ENCODE results near the gene POLD3. TPM values are rescaled to one million over a fixed set of nuclear protein-coding genes. Genes with fewer than 3 reads are reported as not detected.
"Not testable (repeated sequence)": the region's sequence is repeated elsewhere in the genome, so short reads cannot be mapped to it uniquely, and the experiment has no call there.

Gene POLD3
- polyA plus RNA-seq, 6 donors from 2014 or later, result 9.4 to 16.7 (median 14.5) TPM

DNA sequence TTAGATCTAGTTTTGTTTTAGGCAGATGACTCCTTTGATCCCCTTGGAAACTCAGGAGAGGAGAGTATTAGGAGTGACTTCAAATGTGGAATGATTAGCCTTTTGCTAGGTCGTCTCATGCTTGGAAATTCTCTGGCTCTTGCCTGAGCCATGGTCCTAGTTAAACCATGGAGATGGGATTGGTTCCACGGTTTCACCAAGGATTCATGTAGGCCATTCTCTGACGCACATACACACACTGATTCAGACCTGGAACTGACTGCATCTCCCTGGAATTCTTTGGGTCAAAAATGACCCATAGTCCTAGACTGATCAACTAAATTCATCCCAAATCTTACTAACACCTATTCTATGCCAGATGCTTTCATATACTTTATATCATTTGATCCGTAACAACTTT, 56.5 kb downstream of the POLD3 start:
- no peaks in the 10 kb centered on the region for H3K4me1 Mint-ChIP-seq
- no peaks in the 10 kb centered on the region for H3K27me3 Mint-ChIP-seq
- DNase-seq (no peak), ATAC-seq (ENCODE audit: low read depth in 2 of 2) (no peak)
- no peak overlapping the region for H3K27ac Mint-ChIP-seq
- H3K36me3 Mint-ChIP-seq, result peaks cover 8 to 24% of the 10 kb centered on the region in 2 donors
- H3K4me3 Mint-ChIP-seq, result no peak overlapping the region
- no peaks in the 10 kb centered on the region for H3K9me3 Mint-ChIP-seq

DNA sequence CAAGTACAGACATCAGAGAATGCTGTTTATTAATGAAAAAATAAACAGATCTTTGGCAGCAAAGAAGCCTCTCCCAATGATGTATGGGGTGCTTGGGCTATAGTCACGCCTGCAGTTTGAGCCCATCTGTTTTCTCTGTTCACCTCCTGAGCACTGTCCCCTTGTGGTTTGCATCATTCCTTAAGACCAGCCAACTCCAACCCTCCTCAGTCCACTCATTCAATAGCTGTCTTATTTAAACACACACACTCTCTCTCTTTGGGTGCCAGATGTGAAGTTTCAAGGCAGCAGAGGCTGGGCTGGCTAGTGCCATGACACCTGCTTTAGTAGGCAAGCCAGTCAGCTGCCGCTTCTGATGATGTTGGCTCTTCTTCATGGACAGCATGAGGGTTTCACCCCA, 58.1 kb downstream of the POLD3 start:
- ATAC-seq (ENCODE audit: low read depth in 2 of 2) (no peak), DNase-seq (no peak)
- peaks cover 8 to 27% of the 10 kb centered on the region in 2 donors for H3K36me3 Mint-ChIP-seq
- H3K4me3 Mint-ChIP-seq, result no peak overlapping the region
- H3K4me1 Mint-ChIP-seq, result no peaks in the 10 kb centered on the region
- H3K27ac Mint-ChIP-seq, result no peak overlapping the region
- H3K9me3 Mint-ChIP-seq, result no peaks in the 10 kb centered on the region
- no peaks in the 10 kb centered on the region for H3K27me3 Mint-ChIP-seq

DNA sequence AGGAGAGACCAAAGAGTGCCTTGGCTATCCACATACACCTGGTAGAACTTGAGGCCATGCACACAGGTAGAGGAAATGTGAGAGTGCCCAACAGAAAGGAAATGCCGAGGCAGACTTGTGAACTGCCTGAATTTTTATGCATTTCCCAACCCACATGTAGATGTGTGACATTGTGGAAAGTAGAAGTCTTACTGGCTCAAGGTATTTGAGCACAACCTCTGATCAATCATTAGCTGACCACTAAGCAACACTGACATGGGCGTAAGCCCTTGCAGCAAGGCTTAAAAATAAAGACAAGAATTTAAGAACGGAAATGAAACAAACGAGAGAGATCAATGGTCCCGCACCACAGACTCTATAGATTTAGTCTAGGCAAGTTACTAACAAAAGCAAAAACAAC, 62.6 kb downstream of the POLD3 start:
- ATAC-seq (ENCODE audit: low read depth in 2 of 2) (no peak), DNase-seq (no peak)
- H3K27me3 Mint-ChIP-seq, result no peaks in the 10 kb centered on the region
- H3K27ac Mint-ChIP-seq, result no peak overlapping the region
- peaks cover 0 to 5% (median 0%) of the 10 kb centered on the region in 3 donors for H3K4me1 Mint-ChIP-seq
- peaks cover 8 to 34% (median 24%) of the 10 kb centered on the region in 7 donors for H3K9me3 Mint-ChIP-seq
- peaks cover 33 to 35% of the 10 kb centered on the region in 2 donors for H3K36me3 Mint-ChIP-seq
- no peak overlapping the region for H3K4me3 Mint-ChIP-seq

DNA sequence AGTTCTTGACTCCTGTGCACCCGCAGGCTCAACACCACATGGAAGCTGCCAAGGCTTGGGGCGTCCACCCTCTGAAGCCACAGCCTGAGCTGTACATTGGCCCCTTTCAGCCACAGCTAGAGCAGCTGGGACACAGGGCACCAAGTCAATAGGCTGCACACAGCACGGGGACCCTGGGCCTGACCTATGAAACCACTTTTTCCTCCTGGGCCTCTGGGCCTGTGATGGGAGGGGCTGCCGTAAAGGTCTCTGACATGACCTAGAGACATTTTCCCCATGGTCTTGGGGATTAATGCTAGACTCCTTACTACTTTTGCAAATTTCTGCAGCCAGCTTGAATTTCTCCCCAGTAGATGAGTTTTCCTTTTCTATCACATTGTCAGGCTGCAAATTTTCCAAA, 66.7 kb downstream of the POLD3 start:
- H3K4me3 Mint-ChIP-seq; H3K27me3 Mint-ChIP-seq; H3K27ac Mint-ChIP-seq; ATAC-seq (ENCODE audit: low read depth in 2 of 2); DNase-seq; H3K4me1 Mint-ChIP-seq: not testable (repeated sequence)
- H3K36me3 Mint-ChIP-seq, result peaks cover 24 to 42% of the 10 kb centered on the region in 2 donors
- peaks cover 17 to 47% (median 29%) of the 10 kb centered on the region in 7 donors for H3K9me3 Mint-ChIP-seq

DNA sequence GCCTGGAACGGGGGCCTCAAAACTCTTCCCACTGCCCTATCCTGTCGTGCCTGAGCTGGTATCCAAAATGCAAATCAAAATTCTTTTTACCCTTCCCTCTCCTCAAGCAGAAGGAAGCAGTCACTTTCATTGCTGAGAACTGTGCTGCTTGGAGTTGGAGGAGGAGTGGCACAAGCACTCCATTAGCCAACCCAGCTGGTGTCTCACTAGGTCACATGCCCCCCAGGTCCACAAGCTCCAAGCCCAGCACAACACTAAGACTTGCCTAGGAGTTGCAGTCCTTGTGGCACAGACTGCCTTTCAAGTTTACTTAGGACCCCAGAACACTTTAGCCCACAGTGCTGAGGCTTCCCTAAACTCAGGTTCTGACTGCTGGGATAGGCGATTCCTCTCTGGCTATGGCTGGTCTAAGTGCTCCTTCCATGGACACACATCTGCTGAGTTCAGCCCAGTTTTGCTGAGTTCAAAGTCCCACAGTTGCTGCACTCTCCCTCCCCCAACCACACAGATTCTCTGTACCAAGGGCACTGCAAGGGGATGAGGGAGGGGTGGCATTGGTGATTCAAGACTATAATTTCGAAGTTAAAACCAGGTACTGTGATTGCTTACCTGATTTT, 70.2 kb downstream of the POLD3 start:
- Mint-ChIP-seq H3K4me3 (no peak overlapping the region), H3K27ac (peak overlapping the region in 1 of 6 donors; percentile 72), H3K36me3 (peaks cover 16 to 34% of the 10 kb centered on the region in 2 donors), H3K4me1 (peaks cover 0 to 5% (median 0%) of the 10 kb centered on the region in 3 donors), H3K9me3 (peaks cover 16 to 36% (median 21%) of the 10 kb centered on the region in 7 donors), H3K27me3 (no peaks in the 10 kb centered on the region)
- DNase-seq, result no peak
- no peak for ATAC-seq (ENCODE audit: low read depth in 2 of 2)

DNA sequence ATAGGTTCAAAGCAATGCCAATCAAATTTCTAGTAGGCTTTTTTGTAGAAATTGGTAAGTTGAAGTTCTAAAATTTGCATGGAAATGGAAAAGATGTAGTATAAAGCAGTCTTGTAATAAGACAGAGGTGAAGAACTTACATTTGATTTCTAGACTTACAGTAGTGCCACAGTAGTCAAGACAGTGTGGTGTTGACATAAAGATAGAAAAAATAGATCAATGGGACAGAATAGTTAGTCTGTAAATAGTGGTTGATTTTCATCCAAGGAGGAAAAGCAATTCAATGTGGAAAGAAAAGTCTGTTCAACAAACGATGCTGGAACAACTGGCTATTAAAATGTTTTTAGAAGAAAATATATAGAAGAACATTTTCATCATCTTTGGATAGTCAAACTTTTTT, 70.9 kb downstream of the POLD3 start:
- Mint-ChIP-seq H3K36me3 (peaks cover 16 to 27% of the 10 kb centered on the region in 2 donors), H3K27me3 (no peaks in the 10 kb centered on the region), H3K4me3 (no peak overlapping the region), H3K4me1 (peaks cover 0 to 1% (median 0%) of the 10 kb centered on the region in 3 donors), H3K9me3 (peaks cover 15 to 29% (median 18%) of the 10 kb centered on the region in 7 donors), H3K27ac (no peak overlapping the region)
- DNase-seq, result no peak
- ATAC-seq (ENCODE audit: low read depth in 2 of 2), result no peak

DNA sequence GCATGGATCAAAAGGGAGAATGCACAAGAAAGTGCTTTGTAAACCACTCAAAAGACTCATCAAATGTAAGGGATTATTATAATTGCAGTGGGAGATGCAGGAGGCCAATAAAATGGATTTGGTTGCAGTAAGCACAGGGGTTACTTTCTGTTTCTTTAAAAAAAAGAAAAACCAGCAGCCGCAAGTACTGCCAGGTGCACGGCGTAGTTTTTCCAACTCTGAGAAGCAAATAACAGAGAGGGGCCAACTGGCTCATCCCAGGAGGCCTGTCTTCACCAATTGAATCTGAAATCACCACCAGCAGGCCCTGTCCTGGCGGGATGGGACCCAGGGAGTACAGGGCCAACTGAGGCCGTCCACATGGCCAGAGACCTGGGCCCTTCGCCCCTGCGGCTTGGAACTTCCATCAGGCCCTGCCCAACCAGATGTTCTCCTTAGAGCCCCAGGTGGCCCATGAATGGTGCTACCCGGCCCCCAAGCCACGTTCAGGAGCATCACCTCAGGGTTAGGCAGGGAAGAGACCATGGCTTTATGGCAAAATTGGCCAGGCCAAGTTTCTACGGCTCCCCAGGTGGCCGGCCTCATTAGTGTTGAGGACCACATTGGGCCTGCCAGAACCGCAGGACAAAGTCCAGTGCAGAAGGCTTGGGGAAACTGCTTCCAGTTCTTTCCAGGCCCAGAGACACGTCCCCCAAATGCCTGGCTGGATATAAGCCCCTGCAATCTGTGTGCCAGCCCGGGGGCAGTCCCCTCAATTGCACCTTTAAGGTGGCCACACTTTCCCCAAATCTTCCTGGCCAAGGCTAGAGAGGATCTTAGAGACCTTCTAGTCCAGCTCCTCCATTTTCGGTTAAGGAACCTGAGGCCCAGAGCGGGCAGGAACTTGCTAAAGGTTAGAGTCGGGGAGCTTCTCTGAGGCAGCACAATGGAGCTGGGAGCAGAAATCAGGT, 77.1 kb downstream of the POLD3 start:
- H3K9me3 Mint-ChIP-seq, result peaks cover 0 to under 1% (median 0%) of the 10 kb centered on the region in 7 donors
- ATAC-seq (ENCODE audit: low read depth in 2 of 2), result no peak
- peaks cover 0 to 2% (median 0%) of the 10 kb centered on the region in 3 donors for H3K4me1 Mint-ChIP-seq
- no peak overlapping the region for H3K4me3 Mint-ChIP-seq
- peaks cover 0 to 2% of the 10 kb centered on the region in 2 donors for H3K36me3 Mint-ChIP-seq
- H3K27ac Mint-ChIP-seq, result no peak overlapping the region
- no peaks in the 10 kb centered on the region for H3K27me3 Mint-ChIP-seq
- DNase-seq, result no peak

DNA sequence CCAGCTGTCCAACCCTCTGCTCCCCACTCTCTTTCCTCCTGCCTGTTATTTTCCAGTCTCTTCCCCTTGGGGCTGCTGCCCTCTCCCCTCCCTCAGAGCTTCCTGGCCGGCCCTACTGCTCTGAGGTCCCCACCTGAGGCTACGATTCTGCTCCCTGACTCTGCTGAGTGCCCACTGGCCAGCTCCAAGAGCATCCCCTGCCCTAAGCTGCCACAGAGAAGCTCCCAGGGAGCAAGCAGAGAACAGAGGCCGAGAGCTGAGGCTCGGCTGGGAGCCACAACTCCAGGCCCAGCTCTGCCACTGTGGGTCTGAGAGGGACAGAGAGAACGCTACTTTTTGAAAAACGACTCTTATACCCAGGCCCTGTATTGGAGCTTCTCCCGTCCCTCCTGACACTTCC, 77.8 kb downstream of the POLD3 start:
- peaks cover 0 to 8% of the 10 kb centered on the region in 2 donors for H3K36me3 Mint-ChIP-seq
- DNase-seq, result no peak
- peaks cover 0 to 4% (median 2%) of the 10 kb centered on the region in 7 donors for H3K9me3 Mint-ChIP-seq
- no peak for ATAC-seq (ENCODE audit: low read depth in 2 of 2)
- H3K4me1 Mint-ChIP-seq, result peaks cover 0 to 2% (median 0%) of the 10 kb centered on the region in 3 donors
- H3K4me3 Mint-ChIP-seq, result no peak overlapping the region
- no peak overlapping the region for H3K27ac Mint-ChIP-seq
- no peaks in the 10 kb centered on the region for H3K27me3 Mint-ChIP-seq

DNA sequence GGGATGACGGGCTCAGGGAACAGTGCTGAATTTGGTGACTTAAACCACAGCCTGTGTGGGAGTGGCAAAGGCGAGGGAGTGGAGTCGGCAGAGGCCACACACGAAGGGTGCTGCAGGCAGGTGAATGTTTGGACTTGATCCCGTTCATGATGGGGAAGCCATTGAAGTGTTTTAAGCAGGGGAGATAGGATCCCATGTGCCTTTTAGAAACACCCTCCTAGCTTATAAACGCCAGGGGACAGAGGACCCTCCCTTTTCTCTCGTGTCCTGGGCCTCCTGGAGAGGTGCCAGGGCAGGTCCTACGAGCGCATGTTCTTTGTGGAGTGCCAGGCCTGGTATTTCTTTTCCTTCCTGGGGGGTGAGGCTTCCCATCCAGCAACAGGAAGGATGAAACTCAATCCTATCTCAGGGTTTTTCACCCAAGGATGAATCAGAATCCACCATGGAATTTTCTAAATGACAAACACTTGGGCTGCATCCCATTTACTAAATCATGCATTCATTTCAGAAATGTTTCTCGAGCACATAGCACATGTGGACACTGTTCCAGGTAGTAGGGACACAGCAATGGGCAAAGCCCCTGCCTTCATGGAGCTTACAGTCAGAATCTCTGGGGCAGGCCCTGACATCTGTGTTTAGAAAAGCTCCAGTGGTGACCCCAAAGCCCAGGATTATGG, 79.3 kb downstream of the POLD3 start:
- H3K27ac Mint-ChIP-seq, result no peak overlapping the region
- DNase-seq, result no peak
- H3K4me3 Mint-ChIP-seq, result no peak overlapping the region
- ATAC-seq (ENCODE audit: low read depth in 2 of 2), result no peak
- peaks cover 0 to 2% (median 0%) of the 10 kb centered on the region in 3 donors for H3K4me1 Mint-ChIP-seq
- H3K36me3 Mint-ChIP-seq, result peaks cover 0 to 8% of the 10 kb centered on the region in 2 donors
- peaks cover 0 to 4% (median 2%) of the 10 kb centered on the region in 7 donors for H3K9me3 Mint-ChIP-seq
- no peaks in the 10 kb centered on the region for H3K27me3 Mint-ChIP-seq

DNA sequence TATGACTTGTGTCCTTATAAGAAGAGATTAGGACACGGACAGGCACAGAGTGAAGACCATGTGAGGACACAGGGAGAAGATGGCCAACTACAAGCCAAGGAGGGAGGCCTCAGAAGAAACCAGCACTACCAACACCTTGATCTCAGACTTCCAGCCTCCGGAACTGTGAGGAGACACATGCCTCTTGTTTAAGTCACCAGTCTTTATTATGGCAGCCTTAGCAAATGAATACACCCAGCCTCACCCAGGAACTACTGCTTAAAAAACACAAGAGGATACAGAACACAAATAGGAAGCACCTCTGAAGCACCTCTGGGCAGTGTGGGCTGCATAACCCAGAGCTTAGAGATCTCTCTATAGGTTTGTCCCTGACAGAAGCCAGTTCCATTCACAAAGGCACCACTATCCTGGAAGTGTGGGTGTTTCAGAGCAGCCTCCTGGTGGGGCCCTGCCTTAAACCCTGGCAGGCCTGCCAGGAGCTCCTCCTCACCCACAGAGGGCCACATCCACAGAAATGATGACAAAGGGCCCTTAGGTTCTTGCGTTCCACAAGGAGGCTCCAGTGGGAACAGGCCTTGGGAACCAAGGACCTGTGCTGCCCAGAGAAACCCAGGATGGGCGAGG, 80.1 kb downstream of the POLD3 start:
- DNase-seq, result no peak
- H3K4me3 Mint-ChIP-seq, result no peak overlapping the region
- H3K36me3 Mint-ChIP-seq, result peaks cover 0 to 8% of the 10 kb centered on the region in 2 donors
- H3K9me3 Mint-ChIP-seq, result peaks cover 0 to 4% (median 2%) of the 10 kb centered on the region in 7 donors
- H3K4me1 Mint-ChIP-seq, result peaks cover 0 to 2% (median 0%) of the 10 kb centered on the region in 3 donors
- no peak for ATAC-seq (ENCODE audit: low read depth in 2 of 2)
- H3K27ac Mint-ChIP-seq, result no peak overlapping the region
- H3K27me3 Mint-ChIP-seq, result no peaks in the 10 kb centered on the region

DNA sequence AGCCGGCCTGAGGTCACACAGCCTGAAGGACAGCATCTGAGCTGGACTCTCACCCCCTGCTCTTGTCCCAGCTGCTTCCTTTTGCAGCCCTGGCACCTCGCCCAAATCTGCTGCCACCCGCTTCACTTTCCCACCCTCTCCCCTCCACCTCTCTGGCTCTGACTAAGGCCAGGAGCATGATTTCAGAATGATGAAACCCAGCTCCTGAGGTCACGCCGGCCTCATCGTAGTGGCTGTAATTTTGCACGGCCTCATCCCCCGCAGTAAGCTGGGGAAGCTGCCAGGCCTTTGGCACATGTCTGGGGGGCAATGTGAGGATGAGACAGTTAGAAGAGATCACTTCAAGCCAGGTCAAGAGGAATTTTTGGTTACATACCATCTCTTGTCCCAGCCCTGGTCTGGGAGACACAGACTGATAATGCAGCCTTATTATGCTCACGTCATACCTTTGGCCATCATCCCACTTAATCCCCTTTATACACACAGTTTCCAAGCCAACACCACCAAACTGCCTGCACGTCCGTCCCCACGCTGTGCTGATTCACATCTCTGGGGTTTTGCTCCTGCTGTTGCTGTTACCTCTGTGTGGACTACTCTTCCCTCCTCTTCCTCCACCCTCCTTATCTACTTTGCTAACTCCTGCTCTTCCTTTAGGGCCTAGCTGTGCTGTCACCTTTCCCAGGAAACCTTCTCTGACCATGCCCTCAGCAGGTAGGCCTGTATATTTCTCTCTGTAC, 80.7 kb downstream of the POLD3 start:
- H3K27ac Mint-ChIP-seq, result peak overlapping the region in 1 of 6 donors; percentile 73
- H3K36me3 Mint-ChIP-seq, result peaks cover 0 to 8% of the 10 kb centered on the region in 2 donors
- ATAC-seq (ENCODE audit: low read depth in 2 of 2), result no peak
- peaks cover 0 to 2% (median 0%) of the 10 kb centered on the region in 3 donors for H3K4me1 Mint-ChIP-seq
- no peaks in the 10 kb centered on the region for H3K27me3 Mint-ChIP-seq
- DNase-seq, result no peak
- H3K9me3 Mint-ChIP-seq, result peaks cover 0 to 4% (median 2%) of the 10 kb centered on the region in 7 donors
- H3K4me3 Mint-ChIP-seq, result no peak overlapping the region

DNA sequence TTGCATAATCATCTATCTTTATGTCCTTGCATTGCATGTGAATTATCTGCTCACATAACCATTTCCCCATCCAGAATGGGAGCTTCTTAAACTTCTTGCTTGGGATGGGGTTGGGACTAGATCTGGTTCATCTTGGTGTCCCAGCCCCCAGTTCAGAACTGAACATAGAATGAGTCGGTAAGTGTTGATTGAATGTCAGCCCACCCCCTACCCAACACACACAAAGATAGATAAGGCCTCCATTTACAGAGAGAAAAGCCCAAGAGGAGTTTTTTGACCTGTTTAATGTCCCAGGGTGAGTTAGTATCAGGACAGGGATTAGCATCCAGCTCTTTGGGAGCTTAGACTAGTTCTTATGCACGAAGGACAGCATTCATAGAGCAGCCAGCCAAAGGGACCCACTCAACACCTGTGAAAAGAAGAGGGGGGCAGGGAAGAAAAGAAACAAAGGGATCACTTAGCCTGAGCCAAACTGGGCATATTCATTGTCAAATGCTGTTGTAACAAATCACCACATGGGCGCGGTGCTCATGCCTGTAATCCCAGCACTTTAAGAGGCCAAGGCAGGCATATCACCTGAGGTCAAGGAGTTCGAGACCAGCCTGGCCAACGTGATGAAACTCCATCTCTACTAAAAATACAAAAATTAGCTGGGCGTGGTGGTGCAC, 81.4 kb downstream of the POLD3 start:
- H3K4me1 Mint-ChIP-seq, result peaks cover 0 to 2% (median 0%) of the 10 kb centered on the region in 3 donors

More for the DNA sequence above, 81.4 kb downstream of the POLD3 start:
- Mint-ChIP-seq H3K4me3 (no peak overlapping the region), H3K27ac (no peak overlapping the region), H3K27me3 (no peaks in the 10 kb centered on the region), H3K9me3 (peaks cover 0 to 4% (median 2%) of the 10 kb centered on the region in 7 donors), H3K36me3 (peaks cover 0 to 8% of the 10 kb centered on the region in 2 donors)
- no peak for ATAC-seq (ENCODE audit: low read depth in 2 of 2)
- no peak for DNase-seq
